Vagina (tissue), 2 donors: ENCODE results near the gene COL28A1.

ENCODE experiments used
- CTCF ChIP-seq, 3 experiments: fragments of 450-650 bp in 2 of 3; fragments of 200-600 bp in 1 of 3; sonication (generic) in 1 of 3; IDR thresholded peaks; one replicate each; pipeline ENCODE4 v1.5.1; 2017 to 2019; ENCODE audit warnings: antibody characterized with exemption in 3 of 3, mild to moderate bottlenecking in 2 of 3, moderate library complexity in 2 of 3
- POLR2A ChIP-seq, 2 donors: fragments of 450-650 bp; IDR thresholded peaks; one replicate each; pipeline ENCODE4 v1.6.1; 2017; ENCODE audit warnings: antibody characterized with exemption in 2 of 2, mild to moderate bottlenecking in 2 of 2, moderate library complexity in 2 of 2
- POLR2AphosphoS5 ChIP-seq, 2 donors: sonication (generic); formaldehyde crosslinking; IDR thresholded peaks; one replicate each; pipeline ENCODE4 v1.9.0; 2017; ENCODE audit warnings: antibody characterized with exemption in 2 of 2, mild to moderate bottlenecking in 2 of 2, low read depth in 1 of 2; ENCODE audit not compliant: insufficient read depth in 1 of 2

GRCh38 chr7:7395785-7396184 lies 139.9 kb downstream of the COL28A1 start:
- no peak for TF ChIP-seq POLR2AphosphoS5 (IDR thresholded peaks at IDR 0.05; ENCODE audit: insufficient read depth in 1 of 2, low read depth in 1 of 2)
- TF ChIP-seq CTCF (IDR thresholded peaks at IDR 0.05) = no peak
- TF ChIP-seq POLR2A (IDR thresholded peaks at IDR 0.05) = no peak
